T-helper 1 cell treated with Interleukin-12 subunit alpha and Interleukin-12 subunit beta and Interleukin-4 antibody, amounts not matched to agents 30 ng/mL and 1 ng/mL, for 36 hours (primary cell): ENCODE results near the gene NADK. TPM values are rescaled to one million over a fixed set of nuclear protein-coding genes. Genes with fewer than 3 reads are reported as not detected.

Source experiments
- intact Hi-C: fragments of 100-400 bp; cut with micrococcal nuclease; formaldehyde crosslinking; loops from one replicate; pipeline ENCODE4 v1.15.1; 2024
- total RNA-seq: library from RNA; stranded (reverse); gene quantifications from 2 replicates; pipeline ENCODE4 v1.2.3, GENCODE V29; 2022

NADK gene
- total RNA-seq, 1 donor from 2014 or later: 84.4 TPM

DNA sequence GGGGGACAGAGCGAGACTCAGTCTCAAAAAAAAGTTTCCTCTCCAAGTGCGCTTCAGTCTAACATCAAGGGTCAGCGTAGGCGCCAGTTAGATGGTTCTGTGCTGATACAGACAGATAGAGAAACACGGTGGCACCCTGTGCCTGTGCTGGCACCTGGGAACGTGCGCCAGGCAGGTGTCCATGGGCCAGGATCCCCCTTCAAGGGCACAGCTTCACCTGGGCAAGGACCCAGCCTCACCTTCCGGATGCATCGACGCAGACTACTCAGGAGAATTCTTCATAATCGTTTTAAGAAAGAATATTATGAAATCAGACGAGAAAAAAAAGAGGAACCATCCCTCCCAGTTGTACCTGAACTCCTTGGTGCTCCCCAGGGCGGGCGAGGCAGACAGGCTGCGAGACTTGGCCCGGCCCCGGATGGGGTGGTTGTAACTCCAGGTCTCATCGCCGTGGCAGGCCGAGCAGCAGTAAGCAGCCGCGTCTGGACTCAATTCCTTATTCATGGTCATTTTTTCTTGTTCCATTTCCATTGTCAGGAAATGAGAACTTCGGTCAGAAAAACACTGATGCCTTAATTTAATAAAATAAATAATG lies 13.3 kb downstream of the NADK start:
- intact Hi-C loops: no loop called here

DNA sequence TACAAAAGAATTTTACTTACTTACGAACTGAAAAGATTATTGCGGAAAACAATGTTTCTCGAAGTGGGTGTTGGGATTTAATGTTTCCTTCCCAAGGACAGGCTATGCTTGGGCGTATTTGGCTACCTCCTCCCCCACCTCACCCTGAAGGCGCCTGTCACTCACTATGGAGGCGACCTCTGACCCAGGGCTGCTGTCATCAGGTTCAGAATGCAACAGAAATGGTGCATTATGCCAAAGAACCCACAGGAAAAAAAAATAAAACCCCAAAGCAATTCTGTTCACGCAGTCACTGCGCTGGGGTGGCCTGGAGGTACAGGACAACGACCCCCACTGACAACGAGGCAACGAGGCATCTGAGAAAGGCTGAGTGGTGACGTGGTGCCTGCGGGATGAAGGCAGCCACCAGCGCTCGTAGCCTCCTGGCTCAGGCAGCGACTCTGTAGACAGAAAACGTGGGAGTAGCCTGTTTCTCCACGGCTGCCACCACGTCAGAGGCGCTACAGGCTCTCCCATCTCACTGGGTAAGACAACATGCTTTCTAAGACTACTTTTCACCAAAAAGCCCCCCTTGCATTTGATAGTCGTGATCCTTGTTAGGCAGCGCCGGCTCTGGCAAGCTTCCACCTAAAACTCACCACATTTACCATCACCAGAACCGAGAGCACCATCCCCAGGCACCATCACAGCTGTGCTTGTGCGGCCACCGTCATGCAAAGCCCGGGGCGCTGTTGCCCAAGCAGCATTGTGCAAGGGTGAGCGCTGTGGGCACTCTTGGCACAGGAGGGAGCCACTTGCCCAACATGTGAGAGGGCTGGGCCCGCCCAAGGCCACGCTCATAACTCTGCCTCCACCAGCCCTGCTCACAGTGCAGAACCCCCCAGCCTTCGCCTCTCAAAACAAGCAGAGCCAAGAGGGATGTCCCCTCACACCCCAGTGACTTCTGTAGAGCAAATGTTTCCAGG lies 14.3 kb downstream of the NADK start:
- intact Hi-C loops: no loop called here

DNA sequence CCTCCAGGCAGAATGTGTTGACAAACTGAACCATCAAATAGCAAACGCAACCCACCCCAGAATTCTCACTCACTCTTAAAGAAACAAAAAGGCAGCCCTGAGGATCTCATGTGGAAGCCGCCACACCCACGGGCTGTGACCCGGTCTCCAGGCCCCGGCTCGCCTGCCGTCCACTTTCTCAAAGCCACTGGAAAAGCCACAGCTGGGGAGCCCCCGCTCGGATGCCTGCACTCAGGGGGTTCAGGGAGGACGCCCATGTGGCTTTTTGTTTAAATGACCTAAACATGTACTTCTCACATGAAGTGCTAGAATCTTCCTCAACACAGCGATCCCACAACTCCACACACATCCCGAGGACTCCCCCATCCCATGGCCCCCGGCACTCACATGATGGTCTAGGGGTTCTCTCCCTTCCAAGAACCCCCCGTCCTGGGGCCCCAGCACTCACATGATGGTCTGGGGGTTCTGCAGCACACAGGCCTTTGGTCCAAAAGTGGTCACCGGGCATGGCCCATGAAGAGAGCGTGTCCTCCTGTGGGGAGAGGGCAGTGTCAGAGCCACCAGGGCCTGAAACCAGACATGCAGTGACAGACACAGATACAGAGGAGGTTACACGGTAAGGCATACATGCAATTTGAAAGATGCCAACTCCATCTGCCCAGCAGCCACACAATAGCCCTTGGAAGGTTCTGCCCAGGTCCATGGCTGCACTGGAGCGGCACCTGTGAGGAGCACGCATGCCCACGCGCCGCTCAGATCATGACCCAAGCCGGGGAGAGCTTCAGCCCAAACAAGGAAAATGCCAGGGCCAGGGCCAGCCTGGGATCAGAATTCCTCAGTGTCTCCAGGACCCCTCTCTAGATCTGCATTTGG lies 16.5 kb downstream of the NADK start:
- intact Hi-C loops: no loop called here

DNA sequence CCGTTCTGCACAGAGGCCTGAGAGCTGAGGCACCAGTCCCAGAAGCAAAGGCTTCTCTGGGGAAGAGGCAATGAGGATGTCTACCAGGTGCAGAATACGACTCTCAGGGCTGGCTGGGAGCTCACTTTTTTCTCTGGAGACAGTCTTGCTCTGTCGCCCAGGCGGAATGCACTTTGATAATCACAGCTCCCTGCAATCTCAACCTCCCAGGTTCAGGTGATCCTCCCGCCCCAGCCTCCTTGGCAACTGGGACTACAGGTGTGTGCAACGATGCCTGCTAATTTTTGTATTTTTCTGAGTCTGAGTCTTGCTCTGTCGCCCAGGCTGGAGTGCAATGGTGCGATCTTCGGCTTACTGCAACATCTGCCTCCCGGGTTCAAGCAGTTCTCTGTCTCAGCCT lies 17.6 kb downstream of the NADK start:
- intact Hi-C loops: no loop called here

DNA sequence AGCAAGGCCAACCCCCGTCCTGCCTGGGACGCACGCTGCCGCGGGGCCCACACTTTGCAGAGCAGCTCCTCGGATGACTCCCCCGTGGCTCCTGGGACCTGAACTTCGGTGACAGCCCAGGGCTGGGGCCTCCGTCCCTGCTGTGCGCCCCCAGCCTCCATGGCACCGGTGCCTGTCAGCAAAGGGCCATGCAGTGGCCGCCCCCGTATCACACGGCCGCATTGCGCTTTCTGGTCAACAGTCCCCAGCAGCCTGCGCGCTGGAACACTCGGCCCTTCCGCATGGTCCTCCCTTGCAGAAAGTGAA lies 18.0 kb downstream of the NADK start:
- intact Hi-C loops: no loop called here

- intact Hi-C loops: no loop called here
Measured at GRCh38 chr1:1759456-1760344, 18.6 kb downstream of the NADK start.

DNA sequence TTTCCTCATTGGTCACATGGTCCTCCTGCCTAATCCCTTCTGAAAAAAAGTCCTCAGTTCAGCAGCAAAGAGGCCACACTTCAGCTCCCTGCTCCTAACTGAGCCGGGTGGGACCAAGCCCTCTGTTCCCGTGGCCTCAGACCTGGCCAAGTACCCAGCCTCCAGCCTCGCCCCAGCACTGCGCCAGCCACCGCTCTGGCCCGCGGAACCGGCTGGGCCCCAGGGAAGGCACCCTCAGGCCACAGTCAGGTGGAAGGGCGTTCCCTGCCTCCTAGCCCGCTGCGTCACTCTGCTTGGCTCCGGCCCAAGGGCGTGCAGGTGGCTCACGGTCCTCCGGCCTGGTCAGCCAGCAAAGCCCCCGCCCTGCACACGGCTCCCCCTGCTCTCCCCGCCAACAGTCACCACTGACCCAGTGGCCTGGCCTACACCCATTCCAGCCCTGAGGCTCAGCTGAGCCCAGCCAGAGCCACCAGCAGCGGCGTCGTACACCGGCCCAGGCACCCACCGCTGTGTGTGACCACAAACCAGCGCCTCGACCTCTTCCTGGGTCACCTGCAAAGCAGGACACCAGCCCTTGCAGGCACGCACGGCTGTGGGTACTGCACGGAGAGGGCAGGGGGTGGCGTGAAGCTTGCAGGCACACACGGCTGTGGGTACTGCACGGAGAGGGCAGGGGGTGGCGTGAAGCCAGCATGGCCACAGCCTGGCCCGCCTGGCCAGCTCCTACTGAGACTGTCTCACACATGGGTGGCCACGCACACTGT lies 19.4 kb downstream of the NADK start:
- intact Hi-C loops: no loop called here

GRCh38 chr1:1758059-1758621 lies 20.1 kb downstream of the NADK start:
- intact Hi-C loops: no loop called here

DNA sequence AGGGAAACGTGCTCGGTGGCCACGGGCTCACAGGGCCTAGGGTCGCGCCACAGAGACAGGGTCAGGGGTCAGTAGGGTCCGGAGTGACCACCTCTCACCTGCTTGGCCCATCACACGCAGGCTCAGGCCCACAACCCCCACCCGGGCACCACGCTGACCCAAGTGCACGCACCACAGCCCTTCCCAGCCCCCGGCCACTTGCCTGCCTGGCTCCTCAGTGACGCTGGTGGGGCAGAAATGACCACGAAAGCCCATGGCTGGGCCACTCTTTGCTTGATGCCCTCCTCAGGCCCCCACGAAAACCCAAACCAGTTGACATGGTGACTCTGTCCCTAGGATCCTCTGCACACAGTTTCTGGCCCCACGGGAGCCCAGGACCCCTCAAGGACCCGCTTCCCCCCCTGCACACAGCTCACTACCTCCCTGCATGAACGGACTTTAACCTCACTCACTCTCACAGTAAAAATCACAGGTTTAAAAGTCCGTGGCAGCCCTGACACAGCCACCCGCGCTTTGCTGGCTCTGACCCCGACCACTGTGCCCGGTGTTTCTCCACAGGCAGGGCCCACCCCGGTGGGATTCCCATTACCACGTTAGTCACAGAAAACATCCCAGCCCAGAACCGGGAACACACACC lies 20.7 kb downstream of the NADK start:
- intact Hi-C loops: no loop called here

DNA sequence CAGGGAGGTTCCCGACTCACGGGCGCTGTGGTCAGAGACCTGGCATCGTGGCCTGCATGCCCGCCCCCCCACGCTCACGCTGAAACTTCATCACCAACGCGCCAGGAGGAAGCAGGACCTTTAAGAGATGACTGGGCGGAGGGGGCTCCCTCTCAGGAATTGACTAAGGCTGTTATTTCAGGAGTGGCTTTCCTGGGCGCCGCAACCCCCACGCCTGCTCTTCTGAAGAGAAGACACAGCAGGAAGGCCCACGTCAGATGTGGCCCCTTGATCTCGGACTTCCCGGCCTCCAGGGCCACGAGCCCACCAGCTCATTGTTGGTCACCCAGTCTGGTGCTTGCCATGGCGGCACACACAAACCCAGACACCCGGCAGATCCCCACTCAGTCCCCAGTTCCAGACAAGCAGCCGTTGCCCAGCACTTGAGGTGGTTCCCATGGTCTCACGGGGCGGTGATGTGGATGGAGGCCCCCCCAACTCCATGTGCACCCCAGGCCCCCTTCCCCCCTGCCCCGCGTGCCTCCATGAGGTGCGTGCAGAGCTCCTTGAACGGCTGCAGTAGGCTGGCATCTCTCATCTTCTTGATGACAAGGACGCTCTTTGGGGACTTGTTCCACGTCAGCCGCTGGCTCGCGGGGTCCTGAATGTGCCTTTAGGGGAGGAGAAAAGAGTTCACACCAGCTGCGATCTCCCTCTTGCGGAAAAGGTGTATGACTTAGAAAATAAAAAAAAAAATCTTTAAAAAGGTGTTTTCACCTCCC lies 21.4 kb downstream of the NADK start:
- intact Hi-C loops: no loop called here

DNA sequence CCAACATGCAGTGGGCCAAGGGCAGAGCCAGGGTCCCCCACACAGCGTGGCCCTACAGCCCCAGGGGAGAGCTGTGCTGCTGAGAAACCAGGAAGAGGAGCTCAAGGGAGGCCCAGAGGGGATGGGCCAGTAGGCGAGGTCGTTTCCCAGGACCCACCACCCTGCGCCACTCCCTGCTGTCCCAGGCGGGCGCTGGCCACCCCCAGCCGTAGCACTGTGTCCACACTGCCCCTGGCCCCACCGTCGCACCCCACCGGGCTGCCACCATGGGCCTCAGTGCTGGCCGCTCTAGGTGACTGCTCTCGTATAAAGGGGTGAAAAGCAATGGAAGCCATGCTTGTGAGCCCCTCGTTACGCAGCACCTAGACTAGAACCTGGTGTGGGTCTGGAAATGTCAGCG lies 22.4 kb downstream of the NADK start:
- intact Hi-C loops: no loop called here

DNA sequence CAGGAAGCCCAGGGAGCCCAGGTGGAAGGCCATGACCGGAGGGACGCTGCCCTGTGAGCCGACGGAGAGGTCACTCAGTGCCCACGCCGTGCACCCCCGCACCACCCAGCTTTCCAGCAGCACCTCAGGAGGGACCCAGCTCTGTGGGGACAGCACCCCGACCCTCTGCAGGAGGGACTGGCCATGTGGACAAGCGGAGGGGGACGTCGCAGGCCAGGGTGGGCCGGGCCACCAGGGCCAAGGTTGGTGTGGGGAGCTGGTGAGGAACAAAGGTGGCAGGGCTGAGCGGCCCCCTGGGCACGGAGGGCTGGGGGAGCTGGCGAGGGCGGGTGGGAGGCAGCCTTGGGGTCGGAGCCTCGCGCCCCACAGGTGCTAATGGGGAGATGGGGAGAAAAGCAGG lies 22.8 kb downstream of the NADK start:
- intact Hi-C loops: no loop called here

DNA sequence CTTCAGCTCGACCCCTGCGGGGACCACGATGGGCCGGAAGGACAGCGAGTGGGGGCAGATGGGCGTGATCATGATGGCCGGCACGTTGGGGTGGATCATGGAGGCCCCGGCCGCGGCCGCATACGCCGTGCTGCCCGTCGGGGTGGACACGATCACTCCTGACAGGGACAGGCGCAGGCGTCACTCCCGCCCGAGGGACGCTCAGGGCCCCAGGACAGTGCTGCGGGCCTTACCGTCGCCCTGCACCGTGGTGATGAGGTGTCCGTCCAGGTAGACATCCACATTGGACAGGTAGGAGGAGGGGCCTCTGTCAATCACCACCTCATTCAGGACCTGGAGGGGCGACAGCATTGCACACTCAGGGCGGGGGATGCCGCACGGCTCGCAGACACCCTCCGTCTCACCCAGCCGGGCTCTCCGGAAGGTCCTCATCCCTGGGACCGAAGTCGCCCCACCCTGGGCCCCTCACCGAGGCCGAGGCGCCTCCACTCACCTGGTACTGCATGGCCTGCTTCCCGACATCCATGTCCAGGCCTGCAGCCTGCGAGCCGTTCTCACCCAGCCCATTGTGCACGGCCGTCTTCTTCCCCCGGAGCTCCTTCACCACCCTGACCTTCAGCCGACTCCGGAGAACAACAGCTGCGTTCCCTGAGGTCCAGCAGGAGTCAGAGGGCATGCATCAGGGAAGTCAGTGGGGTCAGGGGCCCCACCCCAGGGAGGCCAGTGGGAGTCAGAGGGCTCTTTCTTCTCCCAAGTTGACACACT lies 24.0 kb downstream of the NADK start:
- intact Hi-C loops: no loop called here

DNA sequence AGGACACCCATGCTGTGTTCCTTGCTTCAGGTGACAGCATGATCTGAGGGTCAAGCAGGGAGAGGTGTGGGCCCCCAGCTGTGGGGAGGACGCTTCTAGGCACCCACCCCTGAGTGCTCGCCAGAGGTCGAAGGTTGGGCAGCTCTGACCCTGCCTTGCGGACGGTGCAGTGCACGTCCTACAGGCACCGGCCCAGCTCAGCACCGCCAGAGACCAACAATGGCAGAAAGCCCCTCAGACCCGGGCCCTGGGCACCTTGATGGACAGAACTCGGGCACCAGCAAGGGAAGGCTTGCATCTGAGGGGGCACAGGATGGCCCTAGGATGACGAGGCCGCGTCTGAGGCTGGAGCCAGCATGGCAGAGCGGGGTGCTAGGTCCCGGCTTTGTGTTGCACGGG lies 24.7 kb downstream of the NADK start:
- intact Hi-C loops: no loop called here

DNA sequence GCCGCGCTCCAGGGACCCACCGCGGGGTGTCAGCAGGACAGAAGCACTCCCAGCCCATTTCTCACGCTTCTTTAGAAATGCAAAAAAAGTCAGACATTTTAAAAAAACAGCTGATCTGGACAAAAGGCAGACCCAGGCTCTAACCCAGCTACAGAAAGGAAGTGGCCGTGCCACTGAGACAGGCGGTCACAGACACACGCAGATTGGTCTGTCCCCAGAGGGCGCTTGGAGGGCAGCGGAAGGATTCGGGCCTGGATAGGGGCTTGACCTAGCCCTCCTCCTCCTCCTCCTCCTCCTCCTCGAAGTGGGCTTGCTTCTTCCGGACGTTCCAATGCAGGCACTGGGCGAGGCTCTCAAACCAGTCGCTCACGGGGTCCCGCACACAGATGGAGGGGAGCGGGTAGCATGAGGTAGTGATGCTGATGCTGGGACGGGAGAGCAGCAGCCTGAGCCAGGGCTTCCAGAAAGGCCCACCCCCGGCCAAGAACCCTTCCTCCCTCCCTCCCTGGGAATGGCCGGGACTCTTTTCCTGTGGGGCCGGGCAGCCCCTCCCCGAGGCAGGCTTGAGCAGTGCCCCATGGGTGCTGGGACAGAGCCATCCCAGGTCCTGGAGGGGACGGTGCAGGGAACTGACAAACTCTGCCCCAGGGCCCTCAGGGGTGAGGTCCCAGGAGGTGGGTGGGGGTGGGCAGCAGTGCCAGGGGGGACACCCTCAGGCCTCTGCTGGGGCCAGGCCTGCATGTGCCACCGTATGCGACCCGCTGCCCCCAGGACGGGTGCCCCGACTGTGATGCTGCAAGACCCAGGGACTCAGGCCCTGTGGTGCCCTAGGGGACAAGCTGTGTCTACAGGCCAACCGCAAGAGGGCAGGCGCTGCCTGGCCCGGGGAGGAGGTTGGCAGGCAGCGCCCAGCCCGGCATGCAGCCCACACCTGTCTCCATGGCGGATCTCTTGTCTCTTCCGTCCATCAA lies 25.3 kb downstream of the NADK start:
- intact Hi-C loops: no loop called here

- intact Hi-C loops: no loop called here
Measured at GRCh38 chr1:1752190-1752589, 26.1 kb downstream of the NADK start.

GRCh38 chr1:1749941-1750340 lies 28.3 kb downstream of the NADK start:
- intact Hi-C loops: loop anchor here (5.0 kb wide), 1 partner anchor 58 kb away; the partner anchor contains the start of gene SLC35E2B
